ENCODE data around the gene FDXR.

FDXR gene

DNA sequence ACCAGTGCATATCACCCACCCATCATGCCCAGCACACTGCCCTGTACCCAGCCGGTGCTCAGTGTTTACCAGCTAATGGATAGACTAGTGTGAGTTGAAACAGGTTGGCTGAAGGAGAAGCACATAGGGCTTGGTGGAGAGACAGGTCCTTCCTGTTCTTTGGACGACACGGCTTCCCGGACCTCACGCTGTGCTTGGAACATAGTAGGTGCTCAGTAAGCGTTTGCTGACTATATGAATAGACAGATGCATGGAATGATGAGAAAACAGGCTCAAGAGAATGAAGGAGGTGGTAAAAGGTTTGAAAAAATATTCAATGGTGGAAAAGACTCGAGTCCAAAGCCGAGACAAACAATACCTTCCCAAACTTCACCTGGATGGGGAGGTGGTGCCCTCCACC, 27.4 kb upstream of the FDXR start:
- no peak for DNase-seq

DNA sequence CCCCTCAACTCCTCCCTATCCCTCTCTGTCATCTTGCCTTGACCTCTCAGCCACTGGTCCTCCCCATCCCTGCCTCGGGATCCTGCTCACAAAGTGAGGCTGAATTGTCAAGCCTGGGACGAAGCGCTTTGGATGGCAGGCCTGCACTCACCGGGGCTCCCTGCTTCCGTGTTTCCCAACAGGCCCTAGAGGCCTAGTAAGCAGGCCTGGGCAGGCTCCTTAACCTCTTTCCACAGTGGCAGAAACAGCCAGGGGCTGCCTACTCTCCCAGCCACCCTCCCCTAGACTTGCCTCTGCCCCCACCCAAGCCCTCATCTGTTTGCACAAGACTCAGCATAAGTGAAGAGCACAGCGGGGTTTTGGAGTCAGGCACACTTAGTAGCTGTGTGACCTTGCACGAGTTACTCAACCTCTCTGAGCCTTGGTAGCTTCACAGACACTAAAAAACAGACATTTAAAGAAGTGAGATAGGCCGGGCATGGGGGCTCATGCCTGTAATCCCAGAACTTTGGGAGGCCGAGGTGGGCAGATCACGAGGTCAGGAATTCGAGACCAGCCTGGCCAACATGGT, 25.7 kb upstream of the FDXR start:
- DNase-seq: no peak

DNA sequence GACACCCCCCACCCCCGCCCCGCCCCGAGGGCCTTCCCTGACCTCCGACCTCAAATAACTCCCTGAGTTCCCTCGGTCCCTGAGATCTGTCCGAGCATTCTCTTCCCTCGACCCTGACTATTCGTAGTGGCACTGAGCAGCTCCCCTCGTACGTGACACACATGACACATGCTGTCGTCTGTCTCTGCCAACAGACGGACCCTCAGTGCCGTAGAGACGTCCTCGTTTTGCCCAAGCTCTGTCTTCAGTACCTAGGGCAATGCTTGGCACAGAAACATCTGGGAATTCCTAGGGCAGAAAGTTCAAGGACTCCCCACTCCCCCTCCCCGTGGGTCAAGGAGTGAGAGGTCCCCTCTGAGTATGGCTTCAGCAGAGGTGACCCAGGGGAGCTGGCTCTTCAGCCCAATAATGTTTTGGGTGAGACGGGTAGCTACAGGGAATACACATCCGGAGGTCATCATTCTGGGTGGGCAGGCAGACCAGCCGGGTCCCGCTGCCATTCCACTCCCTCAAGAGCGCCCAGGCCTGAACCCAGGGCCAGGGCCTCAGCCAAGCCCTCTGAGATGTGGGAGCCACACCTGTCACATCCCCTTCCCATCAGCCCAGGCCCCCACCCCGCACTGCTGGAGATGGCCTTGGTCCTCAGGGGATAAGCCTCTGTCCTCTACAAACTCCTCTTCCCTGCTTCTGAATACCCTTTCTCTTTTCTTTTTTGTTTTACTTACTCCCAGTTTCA, 21.3 kb upstream of the FDXR start:
- no peak for DNase-seq

DNA sequence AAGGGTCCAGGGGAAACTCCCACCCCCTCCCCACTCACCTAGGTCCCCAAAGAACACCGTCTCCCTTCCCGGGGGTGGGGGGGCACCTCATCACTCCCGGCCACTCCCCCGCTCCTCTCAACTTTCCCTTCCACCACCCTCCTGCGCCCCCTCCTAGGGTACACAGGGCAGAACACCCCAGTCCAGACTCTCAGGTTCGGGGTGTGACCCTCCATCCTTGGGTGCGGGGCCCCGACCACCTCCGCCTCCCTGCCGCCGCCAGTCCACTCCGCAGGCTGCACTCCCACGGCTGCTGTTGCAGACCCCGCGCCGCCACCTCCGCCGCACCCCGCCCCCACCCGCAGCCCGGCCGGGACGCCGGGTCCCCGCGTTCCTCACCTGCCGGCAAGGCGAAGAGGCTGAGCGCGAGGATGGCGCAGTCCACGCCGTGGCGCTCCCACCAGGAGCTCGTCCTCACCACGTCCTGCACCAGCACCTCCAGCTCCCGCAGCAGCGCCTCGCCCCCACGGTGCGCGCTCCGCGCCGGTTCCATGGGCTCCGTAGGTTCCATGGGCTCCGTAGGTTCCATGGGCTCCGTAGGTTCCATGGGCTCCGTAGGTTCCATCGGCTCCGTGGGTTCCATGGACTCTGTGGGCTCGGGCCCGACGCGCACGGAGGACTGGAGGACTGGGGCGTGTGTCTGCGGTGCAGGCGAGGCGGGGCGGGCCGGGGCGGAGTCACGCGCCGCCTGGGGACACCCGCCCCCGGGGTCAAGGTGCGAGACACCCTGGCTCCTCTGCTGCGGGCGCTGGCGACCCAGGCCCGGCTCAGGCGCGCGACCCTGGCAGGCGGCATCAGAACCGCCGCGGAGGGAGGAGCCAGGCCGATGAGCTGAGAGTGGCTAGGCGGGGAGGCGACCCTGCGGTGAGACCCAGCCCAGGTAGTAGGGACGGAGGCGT, 20.4 kb upstream of the FDXR start, which contains the start of gene FADS6:
TSS of gene FADS6 (minus strand) at position 660 of the 938 bp plus-strand sequence. CDS start at position 622, 38 bp downstream.
- peak in 5 of 56 donors; percentile 4 to 53 (median 15) for DNase-seq

DNA sequence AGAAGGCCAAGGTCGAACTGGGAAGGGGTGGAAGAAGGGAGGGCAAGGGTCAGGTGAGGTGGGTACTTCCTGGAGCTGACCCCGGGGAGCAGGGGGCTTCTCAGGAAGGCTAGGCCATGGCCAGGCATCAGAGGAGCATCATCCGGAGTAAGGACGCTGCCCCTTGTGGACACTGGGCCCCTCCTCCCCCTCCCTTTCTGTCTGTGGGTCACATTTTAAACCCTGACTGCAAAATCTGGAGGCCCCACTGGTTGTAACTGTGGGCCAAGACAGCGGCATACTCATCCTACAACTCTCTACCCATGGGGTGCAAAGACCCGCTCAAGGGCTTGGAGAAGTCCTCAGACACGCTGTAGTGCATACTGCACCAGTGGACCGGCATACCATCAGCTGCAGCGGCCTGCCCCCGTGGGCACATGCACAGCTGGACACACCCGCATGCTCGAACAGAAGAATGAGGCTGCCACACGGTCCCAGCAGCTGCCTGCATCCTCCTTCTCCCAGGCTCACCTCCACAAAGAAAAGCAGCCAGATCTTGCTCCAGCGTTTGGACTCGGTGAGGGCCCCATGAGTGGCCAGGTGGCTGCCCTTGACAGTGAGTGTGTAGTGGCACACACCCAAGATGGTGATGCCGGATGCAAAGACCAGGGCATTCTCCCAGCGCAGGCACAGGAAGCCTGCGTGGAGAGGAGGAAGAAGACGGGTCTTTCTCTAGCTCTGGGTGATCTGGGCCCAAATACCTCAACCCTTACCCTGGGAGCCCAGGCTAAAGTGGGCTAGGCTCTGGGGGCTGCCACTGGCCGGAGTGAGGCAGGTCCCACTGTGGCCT, 19.4 kb upstream of the FDXR start:
- no peak for DNase-seq

DNA sequence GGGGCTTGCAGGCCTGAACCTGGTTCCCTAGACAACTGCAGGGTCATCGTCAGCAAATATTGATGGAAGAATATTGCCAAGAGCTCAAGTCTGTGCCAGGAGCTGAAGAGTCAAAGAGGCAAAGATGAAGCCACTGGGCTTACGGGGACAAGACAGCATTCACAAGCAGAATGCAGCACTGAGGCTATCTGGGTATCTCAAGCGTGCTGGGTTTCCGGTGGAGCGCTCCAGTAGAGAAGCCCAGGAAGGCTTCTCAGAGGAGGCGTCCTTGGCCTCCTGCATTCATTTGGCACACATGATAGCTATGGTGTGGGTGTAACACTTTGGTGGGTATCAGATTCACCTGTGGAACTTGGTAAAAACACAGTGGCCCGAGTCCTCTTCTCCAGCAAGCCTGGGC, 17.8 kb upstream of the FDXR start:
- no peak for DNase-seq

DNA sequence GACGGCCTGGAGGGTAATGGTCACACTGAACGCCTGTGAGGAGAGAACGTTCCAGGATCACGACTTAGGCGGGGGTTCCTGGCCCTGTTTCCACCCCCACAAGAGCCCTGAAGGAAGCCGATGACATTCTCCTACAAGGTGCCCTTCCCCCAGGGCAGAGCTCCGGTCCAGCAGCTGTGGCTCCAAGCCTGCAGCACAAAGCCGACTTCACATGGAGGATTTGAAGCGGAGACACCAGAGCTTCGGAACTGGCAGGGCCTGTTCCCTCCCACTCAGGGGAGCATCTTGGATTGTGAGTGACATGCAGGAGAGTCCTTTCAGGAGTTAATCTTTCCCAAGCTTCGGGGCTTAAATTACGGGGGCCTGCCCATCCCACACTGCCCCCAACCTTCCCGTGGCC, 15.7 kb upstream of the FDXR start:
- DNase-seq: no peak

DNA sequence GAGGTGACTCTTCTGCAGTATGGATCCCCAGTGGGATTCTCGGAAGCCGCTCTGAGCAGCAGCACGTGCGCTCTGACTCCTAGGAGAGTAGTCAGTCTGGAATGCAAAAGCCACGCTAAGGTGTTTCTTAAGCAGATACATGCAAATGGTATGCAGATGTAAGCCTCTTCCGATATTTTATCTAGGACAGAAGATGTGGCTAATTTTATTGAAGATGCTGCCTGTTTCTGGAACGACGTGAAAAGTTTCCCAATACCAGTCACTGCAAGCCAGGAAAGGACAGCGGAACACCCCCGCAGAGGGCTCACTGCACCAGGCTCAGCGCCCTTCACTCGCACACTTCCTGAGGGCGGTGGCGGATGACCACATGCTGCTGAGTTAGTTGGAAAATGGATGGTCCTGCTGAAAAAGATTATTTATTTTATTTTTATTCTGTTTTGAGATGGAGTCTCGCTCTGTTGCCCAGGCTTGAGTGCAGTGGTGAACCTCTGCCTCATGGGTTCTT, 10.5 kb upstream of the FDXR start:
- no peak for DNase-seq

DNA sequence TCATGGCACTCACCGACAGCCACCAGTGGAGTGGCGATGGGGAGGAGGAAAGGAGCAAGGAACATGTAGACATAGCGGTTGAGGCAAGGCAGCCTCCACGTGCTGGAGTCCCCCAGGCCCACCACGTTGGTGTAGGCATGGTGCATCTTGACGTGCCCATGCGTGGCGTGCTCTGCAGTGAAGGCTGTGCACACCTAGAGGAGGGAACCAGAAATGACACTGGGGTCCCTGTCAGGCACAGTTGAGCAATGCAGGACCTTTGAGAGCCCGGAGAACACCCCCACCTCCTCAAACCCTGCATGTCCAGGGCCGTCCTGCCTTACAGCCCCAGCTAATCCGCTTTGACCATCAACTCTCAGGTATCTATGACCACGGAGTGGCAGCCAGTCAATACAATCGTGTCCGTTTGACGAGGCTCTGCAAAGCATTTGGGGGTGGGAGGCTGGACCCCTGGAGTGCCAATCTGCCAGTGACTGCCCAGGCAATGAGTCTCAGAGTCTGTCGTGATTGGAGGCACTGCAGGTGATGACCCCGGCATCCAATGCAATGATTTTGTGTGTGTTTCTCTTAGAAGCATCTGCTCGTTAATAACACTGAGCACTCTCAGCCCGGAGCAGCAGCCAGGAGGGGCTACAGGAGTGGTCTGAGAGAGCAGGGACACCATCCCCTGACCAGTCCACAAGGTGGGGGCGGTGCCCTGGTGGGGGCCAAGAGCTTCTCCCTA, 9.9 kb upstream of the FDXR start:
- DNase-seq: no peak

DNA sequence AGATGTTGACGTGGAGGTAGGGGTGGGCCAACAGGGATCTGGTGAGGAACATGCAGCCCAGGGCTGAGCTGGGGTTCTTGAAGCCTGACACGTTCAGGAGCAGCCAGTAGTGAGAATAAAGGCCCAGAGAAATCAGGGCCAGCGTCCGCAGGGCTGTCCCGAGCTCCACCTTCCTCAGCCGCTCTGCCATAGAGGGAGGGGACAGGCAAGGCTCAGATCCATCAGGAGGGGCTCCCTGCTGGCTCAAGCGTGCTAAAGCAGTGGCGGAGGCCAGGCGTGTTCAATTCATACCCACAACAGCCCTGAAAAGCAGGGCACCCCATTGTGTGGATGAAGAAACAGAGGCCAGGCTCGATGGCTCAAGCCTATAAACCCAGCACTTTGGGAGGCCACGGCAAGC, 8.3 kb upstream of the FDXR start:
- no peak for DNase-seq

DNA sequence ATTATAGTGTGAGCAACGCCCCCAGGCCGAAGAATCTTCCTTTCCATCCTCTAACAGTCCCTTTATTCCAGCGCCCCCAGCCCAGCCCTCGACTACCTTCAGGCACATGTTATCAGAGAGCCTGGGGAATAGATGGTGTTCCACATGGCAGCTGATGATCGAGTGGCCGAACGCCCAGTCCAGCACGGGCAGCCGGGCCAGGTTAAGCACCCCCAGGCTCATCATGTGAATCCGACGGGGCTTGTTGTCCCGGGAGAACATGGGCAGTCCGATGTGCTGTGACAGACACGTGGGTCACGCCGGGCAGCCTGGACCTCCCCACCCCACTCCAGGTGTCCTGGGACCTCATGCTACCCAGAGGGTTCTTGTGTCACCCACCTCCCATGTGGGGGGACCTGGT, 6.5 kb upstream of the FDXR start:
- DNase-seq: no peak

DNA sequence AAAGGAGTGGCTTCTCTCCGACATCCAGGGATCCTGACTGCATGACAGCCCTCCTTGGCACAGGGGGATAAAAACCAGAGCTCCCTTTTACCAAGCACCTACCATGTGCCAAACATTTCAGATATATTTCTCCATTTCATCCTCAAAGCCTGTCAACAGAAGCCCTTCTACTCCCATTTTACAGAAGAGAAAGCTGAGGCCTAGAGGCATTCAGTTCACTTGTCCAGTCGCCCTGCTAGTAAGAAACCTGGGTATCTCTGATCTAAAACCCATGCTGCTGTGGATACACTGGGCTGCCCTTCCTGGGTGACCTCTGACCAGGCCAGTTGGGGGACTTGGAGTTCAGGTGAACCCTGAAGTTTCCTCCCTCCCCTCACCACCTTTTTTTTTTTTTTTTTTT, 5.9 kb upstream of the FDXR start:
- DNase-seq: no peak

DNA sequence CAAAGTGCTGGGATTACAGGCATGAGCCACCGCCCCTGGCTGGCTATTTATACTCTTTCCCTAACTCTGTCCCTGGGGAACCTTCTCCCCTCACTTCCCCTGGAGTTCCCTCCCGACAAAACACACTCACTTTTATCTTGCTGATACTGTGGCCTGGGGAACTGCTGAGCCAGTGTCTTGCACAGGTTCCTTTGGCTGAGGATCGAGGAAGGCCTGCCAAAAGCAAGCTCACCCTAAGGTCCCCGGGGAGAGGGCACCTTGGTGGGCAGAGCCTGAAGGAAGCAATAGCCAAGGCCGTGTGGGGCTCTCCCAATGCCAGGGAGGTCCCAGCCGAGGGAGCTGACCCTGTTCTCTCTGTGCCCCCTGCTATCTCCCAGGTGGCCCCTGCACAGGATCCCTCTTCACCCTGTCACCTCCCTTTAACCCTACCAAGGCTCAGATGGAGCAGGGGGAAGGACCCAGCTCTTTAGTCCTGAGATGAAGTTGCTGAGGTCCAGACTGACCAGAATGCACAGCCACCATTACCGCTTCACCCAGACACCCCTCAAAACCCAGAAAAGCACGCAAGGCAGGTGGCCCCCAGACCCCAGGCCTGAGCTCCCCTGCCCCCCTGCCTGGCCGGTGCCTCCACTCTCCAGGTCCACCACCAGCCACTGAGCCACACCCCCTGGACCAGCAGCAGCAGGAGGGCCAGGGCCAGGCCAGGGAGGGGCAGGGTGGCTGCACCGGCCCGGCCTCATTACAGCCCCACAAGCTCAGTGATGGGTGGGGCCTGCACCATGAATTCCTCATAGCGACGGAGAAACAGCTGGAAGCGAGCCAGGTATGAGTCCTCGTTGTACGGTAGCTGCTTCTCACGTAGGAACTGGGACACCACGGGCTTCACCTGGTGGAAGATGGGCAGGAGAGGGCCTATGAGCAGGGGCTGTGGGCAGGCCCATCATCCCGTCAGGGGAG, 5.1 kb upstream of the FDXR start:
- no peak for DNase-seq

DNA sequence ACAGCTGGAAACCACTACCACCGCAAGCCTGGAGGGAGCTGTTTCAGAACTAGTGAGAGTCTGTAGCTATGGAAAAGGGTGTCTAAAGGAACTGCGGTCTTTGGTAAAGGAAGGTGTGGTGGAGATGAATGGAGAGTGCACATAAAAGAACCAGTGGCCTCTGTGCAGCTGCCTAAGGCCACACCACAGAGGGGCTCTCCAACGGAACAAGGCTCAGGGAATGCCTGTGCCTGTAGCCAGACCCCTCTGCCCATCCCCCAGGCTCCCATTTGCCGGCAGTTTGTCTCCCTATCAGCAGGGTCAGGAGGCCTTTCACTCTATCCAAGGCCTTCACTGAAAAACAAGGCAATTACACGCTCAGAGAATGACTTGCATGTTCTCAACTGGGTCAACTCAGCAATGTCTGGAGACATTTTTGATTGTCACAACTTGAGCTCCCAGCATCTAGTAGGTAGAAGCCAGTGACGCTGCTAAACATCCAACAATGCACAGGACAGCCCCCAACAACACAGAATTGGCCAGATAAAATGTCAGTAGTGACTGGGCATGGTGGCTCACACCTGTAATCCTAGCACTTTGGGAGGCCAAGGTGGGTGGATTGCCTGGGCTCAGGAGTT, 3.3 kb upstream of the FDXR start:
- no peak for DNase-seq

DNA sequence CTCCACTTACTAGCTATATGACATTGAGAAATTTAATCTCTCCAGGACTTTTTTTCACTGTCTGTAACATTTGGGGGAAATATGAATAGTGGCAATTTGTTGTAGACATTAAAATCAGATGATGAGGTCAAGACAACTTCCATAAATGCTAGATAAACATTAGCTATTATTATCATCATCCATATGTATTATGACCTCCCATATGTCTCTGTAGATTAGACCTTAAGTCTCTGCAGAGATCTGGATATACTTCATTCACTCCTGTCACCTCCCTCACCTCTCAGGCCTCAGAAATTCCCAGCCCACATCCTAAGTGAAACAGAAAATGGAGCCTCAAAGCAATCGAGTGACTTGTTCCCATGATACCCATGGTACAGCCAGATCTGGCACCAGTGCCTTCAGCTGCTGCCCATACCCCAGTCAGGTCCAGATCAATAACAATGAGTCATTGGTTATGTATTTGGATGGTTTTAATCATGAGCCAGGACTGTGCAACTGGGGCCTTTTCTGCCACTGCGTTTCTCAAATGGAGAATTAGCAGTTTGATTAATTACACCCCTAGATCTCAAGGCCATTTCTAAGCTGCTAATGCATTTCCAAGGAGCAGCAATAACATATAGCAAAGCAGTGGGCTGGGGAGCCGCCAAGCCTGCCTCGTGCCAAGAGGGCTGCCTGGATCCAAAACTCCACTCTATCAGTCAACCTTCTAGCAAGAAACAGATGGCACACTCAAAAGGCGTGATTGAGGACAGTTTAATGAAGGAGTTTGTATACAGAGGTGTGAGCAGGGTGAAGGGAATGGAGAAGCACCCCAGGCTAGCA, 2.6 kb upstream of the FDXR start:
- DNase-seq: no peak

DNA sequence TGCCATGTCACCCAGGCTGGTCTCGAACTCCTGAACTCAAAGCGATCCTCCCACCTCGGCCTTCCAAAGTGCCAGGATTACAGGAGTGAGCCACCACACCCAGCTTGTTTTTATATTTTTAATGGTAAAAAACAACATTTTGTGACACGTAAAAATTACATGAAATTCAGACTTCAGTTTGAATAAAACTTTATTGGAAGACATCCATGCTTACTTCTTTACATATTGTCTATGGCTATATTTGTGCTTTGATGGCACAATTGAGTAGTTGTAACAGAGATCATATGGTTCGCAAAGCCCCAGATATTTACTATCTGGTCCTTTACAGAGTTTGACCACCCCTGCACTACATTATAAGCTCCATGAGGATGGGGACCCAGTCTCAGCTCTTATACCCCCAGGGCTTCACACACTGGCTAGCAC, 1.8 kb upstream of the FDXR start:
- no peak for DNase-seq

DNA sequence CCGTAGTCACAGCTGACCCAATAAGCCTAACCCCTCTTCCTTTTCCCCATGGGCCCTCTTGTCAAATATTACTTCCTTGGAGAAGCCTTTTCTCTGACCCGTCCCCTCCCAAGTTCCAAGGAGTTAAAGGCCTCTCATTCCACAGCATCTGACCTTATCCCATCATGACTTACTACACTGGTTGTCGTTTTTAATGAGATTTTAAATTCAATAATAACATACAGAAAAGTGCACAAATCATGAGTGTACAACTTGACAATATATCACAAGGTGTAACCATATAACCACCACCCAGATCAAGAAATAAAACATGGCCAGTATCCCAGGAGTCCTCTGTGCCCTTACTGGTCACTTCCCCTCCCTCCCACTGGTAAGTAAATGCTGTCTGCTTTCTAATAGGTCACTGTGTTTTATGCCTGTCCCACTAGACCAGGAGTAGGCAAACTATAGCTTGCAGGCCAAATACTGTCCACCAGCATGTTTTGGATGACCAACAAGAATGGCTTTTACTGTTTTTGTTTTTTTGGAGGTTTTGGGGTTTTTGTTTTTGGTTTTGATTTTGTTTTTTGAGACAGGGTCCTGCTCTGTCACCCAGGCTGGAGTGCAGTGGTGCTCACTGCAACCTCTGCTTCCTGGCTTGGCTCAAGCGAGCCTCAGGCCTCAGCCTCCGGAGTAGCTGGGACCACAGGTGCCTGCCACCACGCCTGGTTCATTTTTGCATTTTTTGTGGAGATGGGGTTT, 1.2 kb upstream of the FDXR start:
- DNase-seq: no peak
